NT2/D1 (cell line): ENCODE data around the gene TNFRSF21.

Source experiments
- SUZ12 ChIP-seq: IDR thresholded peaks from 2 replicates; pipeline ENCODE4 v1.6.1; 2011; ENCODE audit not compliant: insufficient read length, insufficient read depth; ENCODE audit errors: extremely low read depth
- ZNF274 ChIP-seq: IDR thresholded peaks from 2 replicates; pipeline ENCODE4 v1.6.1; 2011; ENCODE audit warnings: mild to moderate bottlenecking, low read depth, low read length

GRCh38 chr6:47277702-47278101 lies 32.0 kb downstream of the TNFRSF21 start:
- TF ChIP-seq ZNF274 (no peak), SUZ12 (no peak)
